Measurements from ENCODE around the gene EPN2.

Gene EPN2

GRCh38 chr17:19330271-19330670 is 93.1 kb downstream of the EPN2 start:
- H3K4me3 ChIP-seq (ENCODE audit: low read depth, low read length), result no peak overlapping the region
- no peak for DNase-seq (ENCODE audit: low read depth)
- no peak for TF ChIP-seq CTCF (IDR thresholded peaks at IDR 0.05; ENCODE audit: control insufficient read depth, extremely low read depth, insufficient read depth)

GRCh38 chr17:19331134-19331533 is 94.0 kb downstream of the EPN2 start:
- TF ChIP-seq CTCF (IDR thresholded peaks at IDR 0.05; ENCODE audit: control insufficient read depth, extremely low read depth, insufficient read depth), result no peak
- no peak for DNase-seq (ENCODE audit: low read depth)
- no peak overlapping the region for H3K4me3 ChIP-seq (ENCODE audit: low read depth, low read length)

- DNase-seq (ENCODE audit: low read depth), result no peak
- TF ChIP-seq CTCF (IDR thresholded peaks at IDR 0.05; ENCODE audit: control insufficient read depth, extremely low read depth, insufficient read depth), result no peak
Observed at GRCh38 chr17:19331543-19332245, 94.5 kb downstream of the EPN2 start.

GRCh38 chr17:19332371-19333131 is 95.4 kb downstream of the EPN2 start:
- TF ChIP-seq CTCF (IDR thresholded peaks at IDR 0.05; ENCODE audit: control insufficient read depth, extremely low read depth, insufficient read depth), result no peak
- no peak for DNase-seq (ENCODE audit: low read depth)
- no peak overlapping the region for H3K4me3 ChIP-seq (ENCODE audit: low read depth, low read length)

More at GRCh38 chr17:19331543-19332245, 94.5 kb downstream of the EPN2 start:
- H3K4me3 ChIP-seq (ENCODE audit: low read depth, low read length), result no peak overlapping the region

- no peak overlapping the region for H3K4me3 ChIP-seq (ENCODE audit: low read depth, low read length)
- TF ChIP-seq CTCF (IDR thresholded peaks at IDR 0.05; ENCODE audit: control insufficient read depth, extremely low read depth, insufficient read depth), result no peak
- no peak for DNase-seq (ENCODE audit: low read depth)
Observed at GRCh38 chr17:19333132-19333440, 95.9 kb downstream of the EPN2 start.

- no peak overlapping the region for H3K4me3 ChIP-seq (ENCODE audit: low read depth, low read length)
- DNase-seq (ENCODE audit: low read depth), result no peak
- no peak for TF ChIP-seq CTCF (IDR thresholded peaks at IDR 0.05; ENCODE audit: control insufficient read depth, extremely low read depth, insufficient read depth)
Observed at GRCh38 chr17:19333736-19334290, 96.6 kb downstream of the EPN2 start.

Measured in LNCaP clone FGC (cell line).